Measurements from ENCODE around the gene TTBK2. TPM values are rescaled to one million over a fixed set of nuclear protein-coding genes. Genes with fewer than 3 reads are reported as not detected.

TTBK2 gene
- total RNA-seq, 1 experiment from 2014 or later = 12.5 TPM

DNA sequence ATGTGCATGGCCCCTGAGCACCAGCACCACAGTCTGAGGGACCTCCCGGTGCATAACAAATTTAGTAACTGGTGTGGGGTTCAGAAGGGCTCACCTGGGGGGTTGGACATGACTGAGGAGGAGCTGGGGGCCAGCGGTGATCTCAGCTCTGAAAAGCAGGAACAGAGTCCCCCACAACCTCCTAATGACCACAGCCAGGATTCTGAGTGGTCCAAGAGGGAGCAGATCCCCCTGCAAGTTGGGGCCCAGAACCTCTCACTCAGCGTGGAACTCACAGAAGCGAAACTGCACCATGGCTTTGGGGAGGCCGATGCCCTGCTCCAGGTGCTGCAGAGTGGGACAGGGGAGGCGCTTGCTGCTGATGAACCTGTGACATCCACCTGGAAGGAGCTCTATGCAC lies 226.6 kb downstream of the TTBK2 start:
- no peak for DNase-seq (ENCODE audit: low spot score)

DNA sequence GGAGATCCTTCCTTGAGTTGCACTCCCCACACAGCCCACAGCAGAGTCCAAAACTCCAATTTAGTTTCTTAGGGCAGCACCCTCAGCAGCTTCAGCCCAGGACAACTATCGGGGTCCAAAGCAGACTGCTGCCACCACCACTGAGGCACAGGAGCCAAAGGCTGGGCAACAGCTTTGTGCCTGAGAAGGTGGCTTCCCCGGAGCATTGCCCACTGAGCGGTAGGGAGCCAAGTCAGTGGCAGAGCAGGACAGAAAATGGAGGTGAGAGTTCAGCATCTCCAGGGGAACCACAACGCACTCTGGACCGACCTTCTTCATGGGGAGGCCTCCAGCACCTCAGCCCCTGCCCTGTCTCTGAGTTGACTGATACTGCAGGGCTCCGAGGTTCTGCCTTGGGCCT lies 227.1 kb downstream of the TTBK2 start:
- DNase-seq (ENCODE audit: low spot score) = no peak

DNA sequence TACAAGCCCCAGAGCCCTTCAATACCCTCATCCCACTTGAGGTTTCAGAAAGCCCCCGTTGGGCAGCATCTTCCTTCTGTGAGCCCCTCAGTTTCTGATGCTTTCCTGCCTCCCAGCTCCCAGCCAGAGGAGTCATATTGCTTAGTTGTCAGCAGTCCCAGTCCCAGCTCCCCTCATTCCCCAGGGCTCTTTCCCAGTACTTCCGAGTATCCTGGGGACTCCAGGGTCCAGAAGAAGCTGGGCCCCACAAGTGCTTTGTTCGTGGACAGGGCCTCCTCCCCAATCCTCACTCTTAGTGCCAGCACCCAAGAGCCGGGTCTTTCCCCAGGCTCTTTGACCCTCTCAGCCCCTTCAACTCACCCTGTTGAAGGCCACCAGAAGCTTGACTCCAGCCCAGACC lies 227.6 kb downstream of the TTBK2 start:
- no peak for DNase-seq (ENCODE audit: low spot score)

DNA sequence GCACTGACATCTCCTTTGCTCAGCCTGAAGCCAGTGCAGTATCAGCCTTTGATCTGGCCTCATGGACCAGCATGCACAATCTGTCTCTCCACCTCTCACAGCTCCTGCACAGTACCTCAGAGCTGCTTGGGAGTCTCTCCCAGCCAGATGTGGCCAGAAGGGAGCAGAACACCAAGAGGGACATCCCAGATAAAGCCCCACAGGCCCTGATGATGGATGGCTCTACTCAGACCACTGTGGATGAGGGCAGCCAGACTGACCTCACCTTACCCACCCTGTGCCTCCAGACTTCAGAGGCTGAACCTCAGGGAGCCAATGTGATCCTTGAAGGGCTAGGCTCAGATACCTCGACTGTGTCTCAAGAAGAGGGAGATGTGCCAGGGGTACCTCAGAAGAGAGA lies 228.0 kb downstream of the TTBK2 start:
- no peak for DNase-seq (ENCODE audit: low spot score)

DNA sequence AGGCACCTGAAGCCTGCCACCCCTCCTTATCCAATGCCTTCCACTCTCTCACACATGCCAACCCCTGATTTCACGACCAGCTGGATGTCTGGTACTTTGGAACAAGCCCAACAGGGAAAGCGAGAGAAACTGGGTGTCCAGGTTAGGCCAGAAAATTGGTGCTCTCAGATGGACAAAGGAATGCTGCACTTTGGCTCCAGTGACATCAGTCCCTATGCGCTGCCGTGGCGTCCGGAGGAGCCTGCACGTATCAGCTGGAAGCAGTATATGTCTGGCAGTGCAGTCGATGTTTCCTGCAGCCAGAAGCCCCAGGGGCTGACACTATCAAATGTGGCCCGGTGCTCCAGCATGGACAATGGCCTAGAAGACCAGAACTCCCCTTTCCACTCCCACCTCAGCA lies 228.8 kb downstream of the TTBK2 start:
- DNase-seq (ENCODE audit: low spot score) = no peak

DNA sequence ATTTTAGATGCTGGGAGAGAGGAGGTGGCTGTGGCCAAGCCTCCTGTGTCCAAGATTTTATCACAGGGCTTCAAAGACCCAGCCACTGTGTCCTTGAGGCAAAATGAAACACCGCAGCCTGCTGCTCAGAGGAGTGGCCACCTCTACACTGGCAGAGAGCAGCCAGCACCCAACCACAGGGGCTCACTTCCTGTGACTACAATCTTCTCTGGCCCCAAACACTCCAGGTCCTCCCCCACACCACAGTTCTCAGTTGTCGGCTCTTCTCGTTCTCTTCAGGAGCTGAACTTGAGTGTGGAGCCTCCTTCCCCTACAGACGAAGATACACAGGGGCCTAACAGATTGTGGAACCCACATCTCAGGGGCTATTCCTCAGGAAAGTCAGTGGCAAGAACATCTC lies 229.3 kb downstream of the TTBK2 start:
- DNase-seq (ENCODE audit: low spot score) = no peak

Small RNA genes within 50 kb of the gene (small RNA-seq; reads per million reads assigned to genes)
- gene KRT8P50 = not detected

Other genes with a start within 250 kb of the TTBK2 start
- 15.2 and 28.4 TPM in 2 replicates for gene CDAN1, start 183.7 kb downstream of the TTBK2 start, total RNA-seq (2014; rRNA removed; shearing (Covaris generic))
- gene UBR1, start 185.3 kb upstream of the TTBK2 start, total RNA-seq (2014; rRNA removed; shearing (Covaris generic)) = 20.2 and 23.6 TPM in 2 replicates
- gene TMEM62, start 212.8 kb upstream of the TTBK2 start, total RNA-seq (2014; rRNA removed; shearing (Covaris generic)) = 61.4 and 66.1 TPM in 2 replicates

Data from HT-29 (cell line).